Inflammatory macrophage (primary cell): ENCODE measurements around the gene PDCD7.
"Not testable (repeated sequence)": the region's sequence is repeated elsewhere in the genome, so short reads cannot be mapped to it uniquely, and the experiment has no call there.

ENCODE experiments used
- DNase-seq, 2 donors: peaks; one replicate each; pipeline ENCODE4 v3.0.0-alpha.2; 2020 to 2022

The PDCD7 gene

GRCh38 chr15:65115542-65115941, 18.1 kb downstream of the PDCD7 start:
- DNase-seq = no peak

GRCh38 chr15:65115086-65115485, 18.5 kb downstream of the PDCD7 start, which contains the start of gene UBAP1L:
Gene UBAP1L (minus strand): TSS chr15:65115200. CDS start chr15:65106215, 8,985 bp downstream.
- DNase-seq = no peak

GRCh38 chr15:65110676-65111292, 22.8 kb downstream of the PDCD7 start:
- DNase-seq = no peak

- no peak for DNase-seq
Measured at GRCh38 chr15:65106011-65106590, 27.5 kb downstream of the PDCD7 start.

- no peak for DNase-seq
Measured at GRCh38 chr15:65105038-65105437, 28.6 kb downstream of the PDCD7 start.

GRCh38 chr15:65102912-65103311, 30.7 kb downstream of the PDCD7 start:
- no peak for DNase-seq

GRCh38 chr15:65101891-65102708, 31.5 kb downstream of the PDCD7 start:
- DNase-seq = no peak

GRCh38 chr15:65101411-65101890, 32.2 kb downstream of the PDCD7 start:
- peak; percentile 65 to 76 for DNase-seq

GRCh38 chr15:65100442-65100841, 33.2 kb downstream of the PDCD7 start:
- DNase-seq = no peak

GRCh38 chr15:65099801-65100200, 33.8 kb downstream of the PDCD7 start:
- not testable (repeated sequence) for DNase-seq

- no peak for DNase-seq
Measured at GRCh38 chr15:65099336-65099735, 34.3 kb downstream of the PDCD7 start.

- no peak for DNase-seq
Measured at GRCh38 chr15:65097651-65098263, 35.9 kb downstream of the PDCD7 start.

- DNase-seq = no peak
Measured at GRCh38 chr15:65096481-65097385, 36.9 kb downstream of the PDCD7 start.

GRCh38 chr15:65095747-65096104, 37.9 kb downstream of the PDCD7 start:
- no peak for DNase-seq

GRCh38 chr15:65095011-65095746, 38.4 kb downstream of the PDCD7 start:
- DNase-seq = no peak

- DNase-seq = no peak
Measured at GRCh38 chr15:65094294-65094995, 39.2 kb downstream of the PDCD7 start.

- DNase-seq = not testable (repeated sequence)
Measured at GRCh38 chr15:65093793-65094170, 39.8 kb downstream of the PDCD7 start.

- DNase-seq = no peak
Measured at GRCh38 chr15:65092911-65093792, 40.5 kb downstream of the PDCD7 start.

GRCh38 chr15:65091946-65092770, 41.5 kb downstream of the PDCD7 start:
- DNase-seq = no peak
